HEK293T (cell line): ENCODE data around the gene FOXN1.

ENCODE experiments used
- ARNT ChIP-seq: fragments of 450-650 bp; IDR thresholded peaks from 2 replicates; pipeline ENCODE4 v1.6.1; 2017; ENCODE audit warnings: mild to moderate bottlenecking
- BHLHE40 ChIP-seq: fragments of 450-650 bp; IDR thresholded peaks from 2 replicates; pipeline ENCODE4 v1.6.1; 2016; ENCODE audit warnings: mild to moderate bottlenecking, moderate library complexity, borderline replicate concordance
- CTBP1 ChIP-seq: fragments of 450-650 bp; IDR thresholded peaks from 2 replicates; pipeline ENCODE4 v1.6.1; 2016; ENCODE audit warnings: borderline replicate concordance
- ELF4 ChIP-seq: fragments of 450-650 bp; IDR thresholded peaks from 2 replicates; pipeline ENCODE4 v1.6.1; 2017; ENCODE audit warnings: antibody characterized with exemption
- FOXA1 ChIP-seq: fragments of 450-650 bp; IDR thresholded peaks from 2 replicates; pipeline ENCODE4 v1.6.1; 2016; ENCODE audit warnings: mild to moderate bottlenecking
- FOXK2 ChIP-seq: fragments of 450-650 bp; IDR thresholded peaks from 2 replicates; pipeline ENCODE4 v1.6.1; 2016; ENCODE audit warnings: mild to moderate bottlenecking
- FOXM1 ChIP-seq: fragments of 450-650 bp; IDR thresholded peaks from 2 replicates; pipeline ENCODE4 v1.6.1; 2017; ENCODE audit warnings: mild to moderate bottlenecking, borderline replicate concordance
- HDGF ChIP-seq: fragments of 450-650 bp; IDR thresholded peaks from 2 replicates; pipeline ENCODE4 v1.6.1; 2017; ENCODE audit warnings: antibody characterized with exemption, borderline replicate concordance
- L3MBTL2 ChIP-seq: fragments of 450-650 bp; conservative IDR thresholded peaks from 2 replicates; pipeline ENCODE4 v1.6.1; 2016; ENCODE audit warnings: mild to moderate bottlenecking
- LEF1 ChIP-seq: fragments of 450-650 bp; IDR thresholded peaks from 2 replicates; pipeline ENCODE4 v1.6.1; 2017; ENCODE audit warnings: mild to moderate bottlenecking, borderline replicate concordance
- NFRKB ChIP-seq: fragments of 450-650 bp; IDR thresholded peaks from 2 replicates; pipeline ENCODE4 v1.6.1; 2016; ENCODE audit warnings: mild to moderate bottlenecking, moderate library complexity
- SP1 ChIP-seq: fragments of 450-650 bp; IDR thresholded peaks from 2 replicates; pipeline ENCODE4 v1.6.1; 2017
- SUZ12 ChIP-seq: fragments of 450-650 bp; IDR thresholded peaks from 2 replicates; pipeline ENCODE4 v1.6.1; 2016; ENCODE audit warnings: mild to moderate bottlenecking
- TARDBP ChIP-seq: fragments of 450-650 bp; IDR thresholded peaks from 2 replicates; pipeline ENCODE4 v1.6.1; 2016

DNA sequence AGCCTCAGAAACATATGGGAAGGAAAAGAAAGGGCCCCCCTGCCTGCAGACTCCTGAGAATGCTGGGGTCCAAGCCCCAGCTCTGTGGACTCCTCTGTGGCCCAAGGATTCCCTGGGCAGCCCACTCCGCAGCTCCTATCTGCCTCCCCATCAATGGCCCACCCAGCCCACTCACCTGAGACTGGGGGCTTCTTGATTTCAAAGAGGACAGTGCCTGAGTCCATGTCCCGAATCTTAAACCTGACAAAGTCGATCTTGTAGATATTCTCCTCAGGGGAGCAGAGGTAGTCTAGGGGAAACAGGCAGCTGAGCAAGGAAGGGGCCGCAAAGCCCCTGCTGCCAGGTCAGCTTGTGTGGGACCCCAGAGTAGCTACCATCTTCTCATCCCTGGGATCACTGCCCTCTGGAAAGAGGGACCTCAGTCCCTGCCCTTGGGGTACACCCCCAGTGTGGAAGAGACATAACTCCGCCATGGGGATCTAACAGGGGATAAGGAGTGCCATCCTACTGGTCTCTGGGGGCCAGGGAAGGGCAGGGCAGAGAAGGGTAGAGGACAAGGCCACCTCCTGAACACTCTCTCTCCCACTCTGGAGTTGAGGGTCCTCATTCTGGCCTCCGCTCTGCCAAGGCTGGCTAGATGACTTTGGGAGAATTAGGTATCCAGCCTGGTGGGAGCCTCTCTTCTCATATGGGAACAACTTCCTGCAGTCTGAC is 42.4 kb downstream of the FOXN1 start:
- TF ChIP-seq SP1 (no peak), LEF1 (no peak), BHLHE40 (no peak), SUZ12 (no peak), ARNT (no peak), HDGF (no peak), FOXA1 (no peak), FOXM1 (no peak), FOXK2 (no peak), TARDBP (no peak), L3MBTL2 (no peak), NFRKB (no peak), ELF4 (no peak), CTBP1 (no peak)
